Subcutaneous abdominal adipose tissue (tissue), 5 donors: ENCODE measurements around the gene ARHGAP31.

Source experiments
- H3K27ac ChIP-seq: one replicate; pipeline ENCODE4 v1.7.0; 2013; ENCODE audit warnings: low read depth, mild to moderate bottlenecking, inconsistent platforms, low read length, moderate library complexity
- H3K27me3 ChIP-seq, 5 donors: one replicate each; pipeline ENCODE4 v1.7.0; 2013; ENCODE audit warnings: low read length in 5 of 5, inconsistent platforms in 1 of 5; ENCODE audit not compliant: control insufficient read depth in 5 of 5, insufficient read depth in 4 of 5
- H3K36me3 ChIP-seq, 5 donors: one replicate each; pipeline ENCODE4 v1.7.0; 2013; ENCODE audit warnings: low read length in 5 of 5; ENCODE audit not compliant: control insufficient read depth in 5 of 5, insufficient read depth in 5 of 5
- H3K4me1 ChIP-seq, 5 donors: one replicate each; pipeline ENCODE4 v1.7.0; 2013; ENCODE audit warnings: low read length in 5 of 5, mild to moderate bottlenecking in 3 of 5, moderate library complexity in 1 of 5; ENCODE audit not compliant: control insufficient read depth in 5 of 5, insufficient read depth in 5 of 5
- H3K4me3 ChIP-seq, 5 donors: one replicate each; pipeline ENCODE4 v1.7.0; 2013; ENCODE audit warnings: low read length in 5 of 5, low read depth in 1 of 5
- H3K9ac ChIP-seq, 5 donors: one replicate each; pipeline ENCODE4 v1.7.0; 2013; ENCODE audit warnings: low read length in 5 of 5, mild to moderate bottlenecking in 4 of 5, moderate library complexity in 3 of 5
- H3K9me3 ChIP-seq, 5 donors: one replicate each; pipeline ENCODE4 v1.7.0; 2013; ENCODE audit warnings: low read length in 5 of 5; ENCODE audit not compliant: control insufficient read depth in 5 of 5
- donor health status: healthy.
- donor health status: healthy.
- donor health status: healthy.
- donor health status: healthy.
- donor health status: healthy.

The ARHGAP31 gene

GRCh38 chr3:119400466-119400865 is 106.3 kb downstream of the ARHGAP31 start:
- H3K4me3 ChIP-seq: no peak overlapping the region
- no peaks in the 10 kb centered on the region for H3K9me3 ChIP-seq
- no peak overlapping the region for H3K9ac ChIP-seq
- H3K4me1 ChIP-seq: no peaks in the 10 kb centered on the region
- no peak overlapping the region for H3K27ac ChIP-seq
- no peaks in the 10 kb centered on the region for H3K27me3 ChIP-seq
- peaks cover 23 to 93% (median 68%) of the 10 kb centered on the region in 5 donors for H3K36me3 ChIP-seq

DNA sequence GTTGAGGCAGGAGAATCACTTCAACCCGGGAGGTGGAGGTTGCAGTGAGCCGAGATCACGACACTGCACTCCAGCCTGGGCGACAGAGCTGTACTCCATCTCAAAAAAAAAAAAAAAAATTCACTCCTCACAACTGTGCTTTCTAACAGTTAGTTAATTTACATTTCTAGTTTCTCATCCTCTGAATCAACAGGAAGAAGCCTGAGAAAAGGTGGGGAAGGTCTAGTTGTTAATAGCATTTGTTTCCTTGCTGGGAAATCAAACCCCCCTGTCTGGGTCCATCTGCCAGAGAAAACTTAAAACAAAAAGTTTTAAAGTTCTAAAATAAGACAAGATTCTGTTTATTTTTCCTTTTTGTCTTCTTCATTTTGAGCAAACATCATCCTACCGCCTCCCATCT is 106.9 kb downstream of the ARHGAP31 start:
- Histone ChIP-seq H3K4me1 (no peaks in the 10 kb centered on the region), H3K9me3 (no peaks in the 10 kb centered on the region), H3K4me3 (no peak overlapping the region), H3K27me3 (no peaks in the 10 kb centered on the region), H3K27ac (no peak overlapping the region), H3K36me3 (peaks cover 22 to 93% (median 68%) of the 10 kb centered on the region in 5 donors), H3K9ac (no peak overlapping the region)

DNA sequence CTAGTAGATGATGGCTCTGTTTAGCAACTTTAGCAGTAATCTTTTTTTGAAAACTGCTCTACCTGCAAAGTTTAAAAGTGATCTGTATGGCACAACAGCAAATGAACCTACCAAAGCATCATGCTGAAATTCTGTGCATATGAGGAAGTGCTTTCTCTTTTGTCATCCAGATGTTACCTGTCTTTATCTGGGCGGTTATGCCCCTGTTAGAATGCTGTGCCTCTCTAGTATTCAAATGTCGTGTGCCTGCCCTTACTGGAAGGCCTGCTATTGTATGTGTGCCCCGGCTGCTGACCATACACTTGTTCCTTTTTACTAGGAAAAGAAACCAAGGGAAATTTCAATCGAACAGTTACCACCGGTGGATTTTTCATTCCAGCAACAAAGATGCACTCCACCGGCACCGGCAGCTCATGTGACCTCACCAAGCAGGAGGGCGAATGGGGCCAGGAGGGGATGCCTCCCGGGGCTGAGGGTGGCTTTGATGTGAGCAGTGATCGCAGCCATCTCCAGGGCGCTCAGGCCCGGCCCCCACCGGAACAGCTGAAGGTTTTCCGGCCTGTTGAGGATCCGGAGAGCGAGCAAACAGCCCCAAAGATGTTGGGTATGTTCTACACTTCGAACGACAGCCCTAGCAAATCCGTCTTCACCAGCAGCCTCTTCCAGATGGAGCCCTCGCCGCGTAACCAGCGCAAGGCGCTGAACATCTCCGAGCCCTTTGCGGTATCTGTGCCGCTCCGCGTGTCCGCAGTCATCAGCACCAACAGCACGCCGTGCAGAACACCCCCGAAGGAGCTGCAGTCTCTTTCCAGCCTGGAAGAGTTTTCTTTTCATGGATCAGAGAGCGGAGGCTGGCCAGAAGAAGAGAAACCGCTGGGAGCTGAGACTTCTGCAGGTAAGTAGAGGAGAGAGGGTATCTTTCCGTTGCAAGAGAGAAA is 107.6 kb downstream of the ARHGAP31 start:
- Histone ChIP-seq H3K9ac (no peak overlapping the region), H3K27me3 (no peaks in the 10 kb centered on the region), H3K27ac (no peak overlapping the region), H3K4me1 (no peaks in the 10 kb centered on the region), H3K4me3 (no peak overlapping the region), H3K9me3 (no peaks in the 10 kb centered on the region), H3K36me3 (peaks cover 20 to 96% (median 70%) of the 10 kb centered on the region in 5 donors)

GRCh38 chr3:119402791-119403190 is 108.6 kb downstream of the ARHGAP31 start:
- Histone ChIP-seq H3K9ac (no peak overlapping the region), H3K4me1 (no peaks in the 10 kb centered on the region), H3K27me3 (no peaks in the 10 kb centered on the region), H3K36me3 (peaks cover 20 to 91% (median 69%) of the 10 kb centered on the region in 5 donors), H3K4me3 (no peak overlapping the region), H3K9me3 (no peaks in the 10 kb centered on the region), H3K27ac (no peak overlapping the region)

DNA sequence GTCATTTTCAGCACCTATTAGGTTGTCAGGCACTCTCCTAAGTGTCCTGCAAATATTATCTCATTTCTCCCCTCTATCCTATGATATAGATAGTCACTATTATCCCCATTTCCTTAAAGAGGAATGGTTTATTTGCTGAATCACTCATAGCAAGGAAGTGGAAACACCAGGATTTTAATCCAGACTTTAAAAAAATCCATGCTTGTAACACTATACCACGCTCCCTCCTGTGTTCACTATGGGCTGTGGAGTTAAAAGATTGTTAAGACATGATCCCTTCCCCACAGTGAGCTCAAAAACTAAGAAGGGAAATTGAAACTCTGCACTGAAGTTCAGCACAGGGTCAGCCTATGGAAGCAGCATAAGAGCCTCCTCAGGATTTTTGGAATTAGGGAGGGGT is 109.0 kb downstream of the ARHGAP31 start:
- Histone ChIP-seq H3K9me3 (no peaks in the 10 kb centered on the region), H3K27me3 (no peaks in the 10 kb centered on the region), H3K36me3 (peaks cover 21 to 91% (median 71%) of the 10 kb centered on the region in 5 donors), H3K4me3 (no peak overlapping the region), H3K4me1 (no peaks in the 10 kb centered on the region), H3K9ac (no peak overlapping the region), H3K27ac (no peak overlapping the region)

DNA sequence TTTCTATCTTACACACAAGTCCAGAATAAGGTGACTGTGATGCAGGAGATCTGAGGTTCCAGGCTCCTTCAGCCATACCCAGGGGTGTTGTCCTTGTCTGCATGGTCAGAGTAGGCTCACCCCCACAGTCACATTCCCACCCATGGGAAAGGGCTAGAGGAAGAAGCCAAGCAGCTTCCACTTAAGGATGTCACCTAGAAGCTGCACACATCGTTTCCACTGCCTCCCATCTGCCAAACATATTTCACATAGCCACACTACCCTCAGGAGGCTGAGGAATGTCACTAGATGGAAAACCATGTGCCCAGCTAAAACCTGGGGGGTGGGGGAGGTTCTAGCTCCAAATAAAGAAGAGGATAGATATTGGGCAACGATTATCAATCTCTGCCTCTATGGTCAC is 111.1 kb downstream of the ARHGAP31 start:
- H3K4me1 ChIP-seq: no peaks in the 10 kb centered on the region
- peaks cover 19 to 91% (median 73%) of the 10 kb centered on the region in 5 donors for H3K36me3 ChIP-seq
- H3K4me3 ChIP-seq: no peak overlapping the region
- H3K9me3 ChIP-seq: no peaks in the 10 kb centered on the region
- H3K27me3 ChIP-seq: no peaks in the 10 kb centered on the region
- no peak overlapping the region for H3K9ac ChIP-seq
- no peak overlapping the region for H3K27ac ChIP-seq

DNA sequence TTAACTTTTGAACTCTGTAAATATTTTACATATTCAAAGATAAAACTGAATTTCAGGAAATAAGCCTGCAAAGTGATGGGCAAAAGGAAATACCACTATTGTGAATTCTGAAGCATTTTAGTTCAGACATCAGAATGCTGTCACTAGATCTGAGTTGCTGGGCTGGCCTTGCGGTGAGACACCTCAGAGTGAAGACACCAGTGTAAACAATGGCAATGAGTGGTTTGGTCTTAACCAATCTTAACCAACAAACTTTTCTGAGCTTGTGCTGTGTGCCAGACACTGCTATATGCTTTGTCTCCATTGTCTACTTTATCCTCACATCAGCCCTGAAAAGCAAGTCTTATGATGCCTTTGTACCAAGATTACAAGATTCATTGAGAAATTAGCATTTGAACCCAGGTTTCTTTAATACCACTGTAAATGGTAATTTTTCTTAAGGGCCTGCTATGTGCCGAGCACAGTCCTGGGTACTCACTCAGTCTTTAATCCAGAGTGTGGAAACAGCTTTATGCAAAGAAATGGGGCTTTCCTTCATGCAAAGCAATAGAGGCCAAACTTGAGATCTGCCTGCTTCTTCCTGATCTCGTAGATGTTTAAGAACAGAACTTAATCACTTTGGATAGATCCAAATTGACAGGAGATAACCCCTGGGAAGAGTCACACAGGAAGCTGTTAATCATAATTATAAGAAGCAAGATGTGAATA is 114.2 kb downstream of the ARHGAP31 start:
- H3K4me3 ChIP-seq: no peak overlapping the region
- no peak overlapping the region for H3K27ac ChIP-seq
- no peaks in the 10 kb centered on the region for H3K27me3 ChIP-seq
- H3K9ac ChIP-seq: no peak overlapping the region
- peaks cover 23 to 85% (median 71%) of the 10 kb centered on the region in 5 donors for H3K36me3 ChIP-seq
- H3K9me3 ChIP-seq: no peaks in the 10 kb centered on the region
- no peaks in the 10 kb centered on the region for H3K4me1 ChIP-seq

DNA sequence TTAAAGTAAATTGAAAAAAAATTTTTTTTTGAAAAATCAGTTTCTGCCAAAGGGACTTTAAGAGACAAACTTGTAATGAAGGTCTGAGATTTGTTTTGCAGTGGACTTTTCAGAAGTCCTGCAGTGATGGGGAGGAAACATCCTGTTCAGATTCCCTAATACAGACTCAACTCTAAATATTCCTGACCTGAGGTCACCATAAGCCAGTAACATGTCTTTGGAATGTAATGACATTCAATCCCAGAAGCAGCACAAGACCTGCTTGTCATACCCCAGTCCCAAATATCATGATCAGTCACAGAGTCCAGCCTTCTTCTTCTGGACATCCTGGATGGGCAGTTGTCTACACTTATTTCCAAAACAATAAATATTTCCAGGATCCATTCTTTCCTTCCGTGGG is 115.7 kb downstream of the ARHGAP31 start:
- no peak overlapping the region for H3K9ac ChIP-seq
- H3K4me3 ChIP-seq: no peak overlapping the region
- H3K27ac ChIP-seq: no peak overlapping the region
- H3K27me3 ChIP-seq: no peaks in the 10 kb centered on the region
- H3K4me1 ChIP-seq: no peaks in the 10 kb centered on the region
- no peaks in the 10 kb centered on the region for H3K9me3 ChIP-seq
- H3K36me3 ChIP-seq: peaks cover 23 to 85% (median 77%) of the 10 kb centered on the region in 5 donors

- no peaks in the 10 kb centered on the region for H3K9me3 ChIP-seq
- no peaks in the 10 kb centered on the region for H3K27me3 ChIP-seq
- no peak overlapping the region for H3K27ac ChIP-seq
- no peak overlapping the region for H3K4me3 ChIP-seq
- H3K36me3 ChIP-seq: peaks cover 17 to 90% (median 75%) of the 10 kb centered on the region in 5 donors
- no peaks in the 10 kb centered on the region for H3K4me1 ChIP-seq
- no peak overlapping the region for H3K9ac ChIP-seq
Measured at GRCh38 chr3:119413603-119414280, 119.6 kb downstream of the ARHGAP31 start.
